ENCODE data around the gene CHRNA7.
"Not testable (repeated sequence)": the region's sequence is repeated elsewhere in the genome, so short reads cannot be mapped to it uniquely, and the experiment has no call there.

The CHRNA7 gene

DNA sequence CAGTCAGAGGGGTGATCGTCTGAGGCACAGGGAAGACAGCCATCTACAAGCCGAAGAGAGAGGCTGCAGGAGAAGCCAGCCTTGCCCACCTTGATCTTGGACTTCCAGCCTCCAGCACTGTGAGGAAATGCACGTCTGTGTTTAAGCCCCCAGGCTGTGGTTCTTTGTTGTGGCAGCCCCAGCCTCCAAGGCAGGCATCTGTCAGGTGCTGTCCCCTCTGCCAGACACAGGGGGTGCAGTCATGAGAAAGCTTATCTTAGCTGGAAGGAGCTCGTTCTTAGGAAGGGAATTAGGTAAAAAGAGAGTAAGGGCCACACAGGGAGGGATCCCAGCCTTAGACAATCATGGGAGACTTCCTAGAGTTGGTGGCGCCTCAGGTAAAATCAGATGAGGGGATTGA is 150.3 kb downstream of the CHRNA7 start:
- not testable (repeated sequence) for DNase-seq (ENCODE audit: low read depth, low spot score)

DNA sequence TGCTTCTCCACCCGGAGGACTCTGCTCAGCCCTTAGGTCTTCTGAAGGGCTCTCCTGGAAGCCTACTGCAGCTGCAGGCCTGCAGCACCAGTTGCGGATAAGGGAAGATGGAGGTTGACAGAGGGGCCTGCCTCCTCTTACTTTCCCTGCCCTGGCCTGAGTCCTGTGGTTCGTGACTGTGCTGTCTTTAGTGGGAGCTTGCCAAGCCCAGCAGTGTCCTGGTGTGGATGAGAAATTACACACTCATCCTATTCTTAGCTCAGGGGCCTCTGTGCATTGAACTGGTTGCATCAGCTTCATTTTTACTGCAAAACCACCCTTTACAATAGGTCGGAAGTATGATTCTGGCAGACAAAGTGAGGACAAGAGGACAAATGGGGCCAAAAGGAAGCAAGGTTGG is 163.5 kb downstream of the CHRNA7 start:
- DNase-seq (ENCODE audit: low read depth, low spot score): not testable (repeated sequence)

GRCh38 chr15:32196206-32196605 is 165.9 kb downstream of the CHRNA7 start:
- DNase-seq (ENCODE audit: low read depth, low spot score): not testable (repeated sequence)

DNA sequence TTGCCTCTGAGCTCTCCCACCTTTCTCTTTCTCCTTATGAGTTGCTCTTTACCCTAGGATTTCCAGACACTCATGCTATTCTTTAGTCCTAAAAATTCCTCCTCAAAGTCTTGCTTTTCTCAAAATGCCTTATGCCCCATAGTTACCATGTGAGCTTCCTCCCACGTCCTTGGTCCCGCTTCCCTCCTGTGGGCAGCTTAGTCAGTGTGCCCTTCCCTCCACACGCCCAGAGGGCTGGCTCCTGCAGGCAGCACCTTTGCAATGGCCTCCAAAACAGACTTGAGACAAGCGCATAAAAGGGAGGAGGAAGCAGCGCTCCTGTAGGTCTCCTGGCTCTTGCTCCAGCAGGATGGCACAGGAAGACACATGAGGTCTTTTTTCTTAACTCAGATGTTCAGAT is 168.6 kb downstream of the CHRNA7 start:
- DNase-seq (ENCODE audit: low read depth, low spot score): not testable (repeated sequence)

- DNase-seq (ENCODE audit: low read depth, low spot score): not testable (repeated sequence)
Measured at GRCh38 chr15:32209081-32209480, 178.8 kb downstream of the CHRNA7 start.

- DNase-seq (ENCODE audit: low read depth, low spot score): no peak
Measured at GRCh38 chr15:32218666-32219065, 188.4 kb downstream of the CHRNA7 start.

All from activated CD4-positive, CD25-positive, alpha-beta regulatory T cell treated with anti-CD3 and anti-CD28 coated beads, Interleukin-2, amount 50 U/mL, for 16 hours (primary cell).